Hematopoietic multipotent progenitor cell treated with erythropoietin and hydrocortisone succinate and interleukin-3 and kit ligand, for 15 days (in vitro differentiated cells): ENCODE data around the gene ARHGEF16.
A peak's percentile ranks its signal among the peaks of the same experiment; 100 is the strongest.

Experiments used
- DNase-seq: peaks from one replicate; pipeline ENCODE4 v3.0.0-alpha.2; 2015; ENCODE audit warnings: low spot score

Gene ARHGEF16

DNA sequence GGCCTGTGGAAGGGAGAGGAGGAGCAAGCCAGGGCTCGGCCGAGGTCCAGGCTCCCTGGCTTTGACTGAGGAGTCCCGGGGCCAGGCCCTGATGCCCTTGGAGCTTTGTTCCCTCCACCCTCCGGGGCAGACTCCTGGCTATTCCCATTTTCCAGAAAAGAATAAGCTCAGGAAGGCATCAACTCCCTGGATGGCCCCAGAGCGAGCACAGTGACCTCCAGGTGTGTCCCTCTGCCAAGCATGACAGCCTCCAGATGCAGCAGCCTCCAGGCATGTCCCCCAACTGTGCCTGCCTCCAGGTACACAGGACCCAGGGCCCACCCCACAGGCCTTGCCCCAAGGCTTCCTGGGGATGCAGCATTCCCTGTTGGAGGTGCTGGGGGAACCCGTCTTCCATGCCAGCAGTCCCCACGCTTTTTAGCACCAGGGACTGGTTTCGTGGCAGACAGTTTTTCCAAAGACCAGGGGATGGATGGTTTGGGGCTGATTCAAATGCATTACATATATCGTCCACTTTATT lies 15.7 kb upstream of the ARHGEF16 start:
- DNase-seq: no peak

DNA sequence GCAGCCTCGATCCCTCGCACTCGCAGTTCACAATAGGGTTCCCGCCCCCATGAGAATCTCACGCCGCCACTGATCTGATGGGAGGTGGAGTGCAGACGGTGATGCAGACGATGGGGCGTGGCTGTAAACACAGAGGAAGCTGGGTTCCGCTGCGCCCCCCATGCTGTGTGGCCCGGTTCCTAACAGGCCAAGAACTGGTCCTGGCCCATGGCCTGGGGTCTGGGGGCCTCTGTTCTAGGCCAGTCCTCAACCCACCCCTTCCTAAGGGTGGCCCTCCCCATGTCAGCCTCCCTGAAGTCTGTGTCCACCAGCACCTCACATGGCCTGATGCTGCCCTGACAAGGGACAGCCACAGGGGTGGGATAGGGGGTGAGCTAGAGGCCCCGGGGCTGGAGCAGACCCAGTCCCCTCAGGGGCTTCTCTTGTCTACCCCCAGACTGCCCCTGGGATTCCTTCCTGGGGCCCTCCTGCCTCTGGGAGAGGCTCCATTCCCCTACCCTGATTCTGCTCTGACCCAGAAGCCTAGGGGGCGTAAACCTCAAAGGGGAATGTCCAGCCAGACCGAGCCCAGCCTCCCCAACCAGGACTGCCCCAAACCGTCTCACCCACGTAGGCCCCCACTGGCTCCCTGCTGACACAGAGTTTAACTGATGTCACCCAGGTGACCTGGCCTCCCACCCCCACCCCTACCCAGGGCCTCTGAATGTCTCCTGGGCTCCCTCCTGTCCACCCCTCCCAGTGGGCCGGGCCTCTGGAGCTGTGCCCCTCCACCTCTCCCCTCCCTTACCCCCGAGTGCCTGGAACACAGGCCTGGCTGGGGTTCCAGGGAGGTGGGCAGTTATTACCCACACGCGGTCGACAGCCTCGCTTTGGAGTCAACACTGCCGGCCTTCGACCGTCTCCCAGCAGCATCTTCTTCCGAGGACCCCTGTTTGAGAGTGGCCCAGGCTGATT lies 14.8 kb upstream of the ARHGEF16 start:
- no peak for DNase-seq

DNA sequence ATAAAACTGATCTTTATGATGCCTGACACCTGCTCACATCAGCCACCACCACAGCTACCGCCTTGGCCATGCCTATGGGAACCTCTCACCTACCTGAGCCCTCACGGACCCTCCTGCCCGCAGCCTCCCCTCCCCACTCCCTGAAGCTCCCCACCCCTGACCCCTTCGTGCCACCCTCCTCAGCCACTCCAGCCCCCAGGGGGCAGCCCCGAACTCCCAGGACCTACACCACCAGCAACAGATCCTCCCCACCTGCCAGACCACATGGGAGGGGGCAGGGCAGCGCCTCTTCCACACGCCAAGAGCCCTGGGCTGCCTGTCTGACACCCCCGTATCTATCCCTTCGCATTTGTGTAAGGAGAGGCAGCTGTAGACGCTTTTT lies 14.2 kb upstream of the ARHGEF16 start:
- no peak for DNase-seq

DNA sequence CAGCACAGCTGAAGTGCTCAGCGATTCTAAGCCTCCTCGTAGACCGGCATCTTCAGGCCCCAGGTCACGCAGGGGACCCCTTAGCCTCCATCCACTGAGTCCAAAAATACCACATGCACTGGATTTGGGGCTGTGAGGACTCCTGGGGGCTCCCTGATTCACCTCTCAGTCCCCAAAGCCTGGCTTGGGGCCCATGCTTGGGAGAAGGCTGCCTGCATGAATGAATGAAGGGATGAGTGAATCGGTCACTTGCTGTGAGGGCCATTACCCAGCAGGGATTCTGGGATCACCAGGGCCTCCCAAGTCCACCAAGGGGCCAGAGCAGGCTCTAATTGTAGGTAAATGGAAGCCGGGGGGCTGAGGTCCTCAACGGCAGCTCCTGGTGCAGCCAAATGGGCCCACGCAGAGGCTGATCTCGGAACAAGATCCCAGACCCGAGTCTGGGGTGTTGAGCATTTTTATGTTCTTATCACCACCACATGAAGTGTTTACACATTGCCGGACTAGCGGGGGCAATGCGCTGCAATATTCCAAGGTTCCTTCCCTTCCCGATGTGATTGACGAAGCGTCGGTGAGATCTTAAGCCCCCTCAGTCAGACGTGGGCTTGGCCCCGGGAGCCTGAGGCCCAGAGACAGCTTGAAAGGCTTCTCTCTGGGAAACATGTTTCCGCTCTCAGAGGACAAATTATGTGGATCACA lies 13.6 kb upstream of the ARHGEF16 start:
- no peak for DNase-seq

DNA sequence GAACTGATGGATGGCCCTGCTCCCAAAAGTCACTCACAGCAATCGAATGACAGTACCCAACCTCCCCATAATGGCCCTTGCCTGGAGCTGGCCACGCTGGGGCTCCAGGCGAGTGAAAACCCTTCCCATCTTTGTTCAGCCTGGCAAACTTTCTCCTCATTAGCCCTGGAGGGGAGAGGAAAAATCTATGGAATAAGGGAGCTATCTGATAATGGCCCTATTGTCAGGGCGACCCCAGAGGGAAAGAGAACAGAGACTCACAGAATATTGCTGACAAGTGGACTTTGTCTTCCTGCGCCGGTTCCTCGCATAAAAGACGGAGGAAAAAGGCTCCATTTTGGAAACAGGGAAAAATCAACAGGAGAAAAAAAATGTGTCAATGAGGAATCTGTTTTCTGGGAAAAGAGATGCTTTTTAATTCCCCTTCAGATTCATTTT lies 13.0 kb upstream of the ARHGEF16 start:
- no peak for DNase-seq

DNA sequence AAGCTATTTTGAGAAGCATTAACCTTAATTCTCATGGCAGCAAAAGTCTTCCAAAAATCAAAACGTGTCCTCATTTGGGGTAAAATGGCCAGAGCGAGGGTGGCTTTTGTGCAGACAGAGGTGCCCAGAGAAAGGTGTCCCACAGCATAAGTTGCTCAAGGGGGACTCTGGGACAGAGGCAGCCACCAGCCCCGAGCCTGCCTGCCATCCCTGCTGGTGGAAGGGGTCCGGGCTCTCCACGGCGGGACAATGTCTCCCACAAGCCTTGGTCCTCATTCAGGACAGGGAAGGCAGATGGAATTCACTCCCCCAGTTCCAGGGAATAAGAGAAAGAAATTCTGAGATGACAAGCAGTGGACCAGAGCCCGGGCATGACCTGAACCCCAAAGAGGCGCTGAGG lies 12.6 kb upstream of the ARHGEF16 start:
- no peak for DNase-seq

DNA sequence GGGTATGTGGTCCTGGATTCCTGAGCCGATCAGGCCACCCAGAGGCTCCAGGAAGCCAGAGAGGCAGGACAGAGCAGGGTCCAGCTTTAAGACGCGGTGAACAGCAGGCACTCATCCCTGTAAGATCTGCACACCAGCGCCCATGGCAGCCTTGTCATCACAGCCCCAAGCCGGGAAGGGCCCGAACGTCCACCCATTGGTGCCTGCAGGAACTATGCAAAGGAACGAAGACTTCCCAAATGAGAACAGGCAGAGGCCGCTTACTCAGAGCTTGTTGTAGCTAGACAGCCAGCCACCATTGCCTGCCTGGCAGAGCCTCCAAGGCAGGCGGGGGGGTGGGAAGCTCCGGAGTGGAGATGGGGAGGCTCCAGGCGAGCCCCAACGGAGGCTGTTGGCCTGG lies 12.1 kb upstream of the ARHGEF16 start:
- no peak for DNase-seq

DNA sequence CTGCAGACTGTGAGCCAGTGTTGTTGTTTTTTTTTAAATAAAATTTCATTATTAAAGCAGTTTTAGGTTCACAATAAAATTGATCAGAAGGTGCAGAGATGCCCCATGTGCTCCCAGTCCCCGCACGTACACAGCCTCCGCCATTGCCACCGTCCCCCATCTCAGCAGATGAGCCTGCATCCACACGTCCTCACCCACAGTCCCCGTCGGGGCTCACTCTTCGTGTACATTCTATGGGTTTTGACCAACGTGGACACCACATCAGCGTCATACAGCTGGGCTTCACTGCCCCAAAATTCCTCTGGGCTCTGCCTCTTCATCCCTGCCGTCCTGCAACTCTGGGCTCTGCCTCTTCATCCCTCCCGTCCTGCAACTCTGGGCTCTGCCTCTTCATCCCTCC lies 11.6 kb upstream of the ARHGEF16 start:
- DNase-seq: no peak

DNA sequence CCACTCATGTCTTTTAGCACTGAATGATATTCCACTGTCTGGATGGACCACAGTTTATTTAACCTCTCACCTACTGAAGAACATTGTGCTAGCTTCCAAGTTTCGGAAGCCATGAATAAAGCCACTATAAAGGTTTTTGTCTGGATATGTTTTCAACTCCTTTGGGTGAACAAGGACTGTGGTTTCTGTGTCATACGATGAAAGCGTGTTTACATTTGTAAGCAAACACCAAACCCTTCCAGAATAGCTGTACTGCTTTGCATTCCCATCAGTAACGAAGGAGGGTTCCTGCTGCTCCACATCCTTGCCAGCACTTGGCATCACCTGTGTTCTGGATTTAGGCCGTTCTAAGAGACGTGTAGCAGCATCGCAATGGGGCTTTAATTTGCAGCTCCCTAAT lies 10.7 kb upstream of the ARHGEF16 start:
- no peak for DNase-seq

DNA sequence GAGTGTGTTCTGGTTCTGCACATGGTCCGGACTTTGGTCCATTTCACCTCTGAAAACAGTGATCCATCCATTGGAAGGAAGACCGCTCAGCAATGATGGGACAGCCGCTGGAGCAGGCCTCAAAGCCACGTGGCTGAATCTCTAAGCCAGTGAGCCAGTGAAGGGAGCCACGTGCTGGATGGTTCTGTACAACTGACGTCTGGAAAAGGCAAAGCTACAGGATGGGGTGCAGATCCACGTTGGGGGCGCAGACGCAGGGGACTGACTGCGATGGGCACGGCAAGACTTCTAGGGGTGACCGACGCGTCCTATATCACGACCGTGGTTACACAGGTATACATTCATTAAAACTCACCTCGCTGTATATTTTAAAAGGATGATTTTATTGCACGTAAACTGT lies 10.2 kb upstream of the ARHGEF16 start:
- DNase-seq: no peak

DNA sequence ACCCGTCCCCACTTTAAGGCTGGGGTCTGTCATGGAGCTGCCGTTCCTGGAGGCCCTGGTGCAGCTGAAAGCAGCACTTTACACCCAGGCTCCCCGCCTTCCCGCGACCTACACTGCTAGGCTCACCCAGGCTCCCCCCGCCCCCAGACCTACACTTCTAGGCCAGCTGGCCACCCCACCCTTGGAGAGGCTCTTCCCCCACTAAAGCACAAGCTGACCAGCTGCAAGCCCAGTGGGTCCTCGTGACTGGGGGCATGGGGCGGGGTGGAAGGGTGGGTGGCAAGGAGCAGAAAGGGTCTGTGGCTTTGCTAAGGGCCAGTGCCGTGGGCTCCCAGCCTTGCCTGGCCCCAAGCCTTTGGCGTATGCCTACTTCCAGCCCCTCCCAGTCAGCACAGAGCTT lies 9.7 kb upstream of the ARHGEF16 start:
- DNase-seq: no peak

DNA sequence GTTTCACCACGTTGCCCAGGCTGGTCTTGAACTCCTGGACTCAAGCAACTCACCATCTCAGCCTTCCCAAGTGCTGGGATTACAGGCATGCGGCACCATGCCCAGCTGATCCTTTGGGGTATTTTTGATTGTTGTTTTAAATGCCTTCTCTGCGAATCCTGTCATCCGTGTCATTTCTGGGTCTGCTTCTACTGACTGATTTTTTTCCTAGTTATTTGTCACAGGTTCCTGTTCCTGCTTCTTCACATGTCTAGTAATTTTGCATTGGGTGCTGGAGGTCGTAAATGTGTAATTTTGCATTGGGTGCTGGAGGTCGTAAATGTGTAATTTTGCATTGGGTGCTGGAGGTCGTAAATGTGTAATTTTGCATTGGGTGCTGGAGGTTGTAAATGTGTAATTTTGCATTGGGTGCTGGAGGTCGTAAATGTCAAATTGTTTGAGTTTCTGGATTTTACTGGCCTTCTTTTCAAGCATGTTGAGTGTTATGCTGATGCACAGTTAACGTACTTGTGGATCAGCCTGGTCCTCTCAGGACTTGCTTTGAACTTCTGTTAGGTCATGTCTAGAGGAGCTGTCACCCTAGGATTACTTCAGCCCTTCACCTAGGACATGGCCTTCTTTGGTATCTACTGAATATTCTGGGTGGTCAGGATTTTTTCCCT lies 4.1 kb upstream of the ARHGEF16 start:
- DNase-seq: no peak

DNA sequence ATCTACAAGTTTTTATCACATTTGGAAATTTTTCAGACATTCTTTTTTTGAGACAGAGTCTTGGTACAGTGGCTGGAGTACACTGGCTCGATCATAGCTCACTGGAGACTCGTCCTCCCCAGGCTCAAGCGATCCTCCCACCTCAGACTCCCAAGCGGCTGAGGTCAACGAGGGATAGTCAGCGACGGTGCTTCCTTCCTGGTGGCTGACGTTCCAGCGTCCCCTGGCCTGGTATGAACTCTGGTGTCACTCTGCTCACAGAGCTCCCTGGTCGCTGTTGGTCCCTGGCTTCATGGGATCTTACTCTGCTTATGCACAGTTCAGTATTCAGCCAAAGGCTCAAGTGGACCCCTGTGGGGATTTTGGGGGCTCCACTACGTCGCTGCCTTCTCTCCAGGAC lies 3.5 kb upstream of the ARHGEF16 start:
- DNase-seq: no peak

DNA sequence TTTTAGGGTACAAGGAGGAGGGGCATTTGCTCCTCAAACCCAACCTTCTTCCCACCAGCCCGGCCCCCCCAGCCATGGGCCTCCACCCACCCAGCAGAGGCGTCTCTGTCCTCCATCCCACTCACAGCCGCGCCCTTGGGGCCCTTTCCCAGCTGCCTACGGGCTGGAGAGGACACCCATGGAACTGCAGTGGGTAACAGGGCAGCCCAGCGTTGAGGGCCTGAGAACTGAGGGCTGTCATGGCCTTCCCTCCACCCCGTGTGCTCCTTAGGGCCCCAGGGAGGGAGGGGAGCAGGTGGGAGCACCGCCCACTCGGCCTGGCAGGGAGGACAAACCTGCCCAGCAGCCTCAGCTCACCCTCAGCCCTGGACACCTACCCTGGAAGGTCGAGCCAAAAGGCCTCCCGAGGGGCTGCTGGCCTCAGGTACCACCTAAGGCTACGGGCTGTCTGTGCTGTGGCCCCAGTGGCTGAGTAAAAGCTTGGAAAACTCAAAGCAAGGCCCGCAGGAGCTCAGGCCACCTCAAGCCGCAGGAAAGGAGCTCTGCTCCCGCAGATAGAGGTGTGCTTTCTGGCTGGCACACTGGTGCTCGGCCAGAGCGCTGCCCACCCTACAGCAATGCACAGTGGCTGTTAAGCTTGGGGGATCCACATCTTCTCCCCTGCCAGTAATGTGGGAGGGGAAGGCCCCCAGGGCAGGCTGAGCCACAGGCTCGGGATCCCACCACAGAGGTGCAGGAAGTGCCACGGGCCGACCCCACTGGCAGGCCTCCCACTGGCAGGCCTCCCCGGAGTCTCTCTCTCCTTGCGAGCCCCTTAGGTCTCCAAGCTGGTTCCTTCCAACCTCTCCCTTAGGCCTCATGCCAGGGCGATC lies 2.2 kb upstream of the ARHGEF16 start:
- no peak for DNase-seq

DNA sequence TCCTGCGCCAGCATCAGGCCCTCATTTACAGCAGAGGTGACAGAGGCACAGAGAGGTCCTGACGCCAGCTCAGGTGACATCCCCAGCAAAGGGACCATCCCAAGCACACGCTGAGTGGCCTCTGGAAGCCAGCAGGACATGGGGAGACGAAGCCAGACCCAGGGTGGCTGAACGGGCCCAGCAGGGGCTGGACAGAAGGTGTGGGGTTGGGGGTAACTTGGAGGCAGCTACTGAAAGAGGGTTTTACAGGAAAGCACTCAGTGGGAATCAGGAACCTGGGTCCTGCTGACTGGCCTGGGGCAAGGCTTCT lies 1.6 kb upstream of the ARHGEF16 start:
- DNase-seq: no peak

DNA sequence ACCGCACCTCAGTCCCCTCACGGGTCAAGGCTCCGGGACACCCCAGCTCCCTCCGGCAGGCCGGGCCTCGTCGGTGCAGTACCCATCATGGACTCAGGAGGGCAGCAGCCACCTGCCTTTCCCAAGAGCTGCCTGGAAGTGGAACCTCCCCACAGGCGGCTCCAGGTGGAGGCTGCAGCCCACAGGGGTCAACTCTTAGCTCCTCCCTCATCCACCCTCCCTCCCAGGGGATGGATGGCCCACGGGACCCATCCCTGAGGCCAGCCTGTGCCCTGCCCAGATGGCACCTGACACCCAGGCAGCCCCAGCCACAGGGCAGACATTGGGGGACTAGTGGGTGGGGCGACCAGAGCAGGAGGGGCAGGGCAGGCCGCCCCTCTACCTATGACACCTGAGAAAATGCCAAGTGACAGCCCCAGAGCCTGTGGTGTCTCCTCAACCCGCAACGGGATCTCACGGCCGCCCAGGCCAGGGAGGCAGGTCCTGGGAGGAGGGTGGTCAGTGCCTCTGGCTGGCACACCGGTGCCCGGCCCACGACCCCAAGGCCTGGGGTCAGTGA lies 1.2 kb upstream of the ARHGEF16 start:
- DNase-seq: peak; percentile 35

DNA sequence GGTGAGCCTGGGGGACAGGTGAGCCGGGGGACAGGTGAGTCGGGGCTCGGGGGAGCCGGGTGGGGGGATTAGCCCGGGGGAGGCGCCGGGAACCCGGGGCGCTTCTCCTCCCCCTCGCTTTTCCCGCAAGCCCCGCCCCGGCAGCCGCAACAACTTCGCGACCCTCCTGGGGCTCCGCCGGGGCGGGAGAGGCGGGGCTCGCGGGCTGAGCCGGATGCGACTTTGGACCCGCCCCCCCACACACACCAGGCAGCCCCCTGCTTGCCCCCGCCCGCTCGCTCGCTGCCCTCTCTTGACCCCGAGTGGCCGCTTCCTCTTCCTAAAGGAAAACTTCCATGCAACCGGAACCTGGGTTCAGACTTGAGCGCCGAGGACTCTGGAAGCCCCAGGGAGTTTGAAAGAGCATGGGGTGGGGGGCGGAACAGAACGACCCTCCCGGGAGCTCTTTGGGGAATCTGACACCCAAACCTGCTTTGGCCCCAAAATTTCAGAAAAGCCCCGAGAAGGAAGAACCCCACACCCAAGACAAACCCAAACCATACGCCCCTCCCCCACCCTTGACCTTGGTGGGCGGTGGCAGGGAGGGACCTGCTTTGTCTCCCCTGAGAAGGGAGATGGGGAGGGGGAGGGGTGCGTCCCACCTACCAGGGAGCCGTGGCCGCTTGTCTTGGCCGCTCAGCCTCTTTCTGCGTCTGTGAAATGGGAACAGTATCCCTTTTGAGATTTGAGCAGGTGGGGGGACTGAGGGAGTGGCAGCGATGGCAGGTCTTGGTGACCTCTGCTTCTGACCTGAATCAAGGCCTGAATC lies 550 bp downstream of the ARHGEF16 start:
- DNase-seq: no peak

DNA sequence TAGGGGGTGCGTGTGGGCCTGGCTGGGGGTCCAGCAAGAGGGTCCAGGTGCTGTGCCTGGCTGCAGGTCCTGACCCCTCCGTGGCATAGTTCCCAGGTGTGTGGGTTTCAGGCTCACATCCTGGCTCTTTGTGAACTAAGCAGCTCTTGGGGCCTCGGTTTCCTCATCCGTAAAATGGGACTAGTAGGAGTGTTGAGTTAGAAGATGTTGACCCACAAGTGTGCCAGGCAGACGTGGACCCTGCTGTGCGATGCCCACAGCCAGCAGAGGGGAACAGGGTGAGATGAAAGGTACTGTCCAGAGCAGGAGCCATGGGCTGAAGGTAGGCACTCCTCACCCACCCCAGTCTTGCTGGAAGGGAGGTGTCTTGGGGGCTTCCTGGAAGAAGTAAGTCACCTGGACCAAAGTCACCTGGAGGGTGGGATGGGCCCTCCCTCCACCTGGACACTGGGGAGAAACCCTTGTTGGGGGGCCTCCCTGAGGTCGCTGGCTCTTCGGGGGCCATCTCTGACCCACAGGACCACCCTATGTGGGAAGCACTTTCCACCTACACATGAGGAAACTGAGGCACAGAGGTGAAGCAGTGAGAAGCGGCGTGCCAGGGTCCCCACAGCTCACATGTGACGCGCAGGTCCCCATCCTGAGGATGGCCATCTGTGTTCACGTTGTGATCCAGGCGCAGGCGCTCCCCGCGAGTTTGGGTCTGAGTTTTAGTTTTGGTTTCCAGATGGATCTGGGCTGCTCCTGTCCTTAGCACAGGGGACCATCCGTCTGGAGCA lies 1.4 kb downstream of the ARHGEF16 start:
- DNase-seq: no peak

DNA sequence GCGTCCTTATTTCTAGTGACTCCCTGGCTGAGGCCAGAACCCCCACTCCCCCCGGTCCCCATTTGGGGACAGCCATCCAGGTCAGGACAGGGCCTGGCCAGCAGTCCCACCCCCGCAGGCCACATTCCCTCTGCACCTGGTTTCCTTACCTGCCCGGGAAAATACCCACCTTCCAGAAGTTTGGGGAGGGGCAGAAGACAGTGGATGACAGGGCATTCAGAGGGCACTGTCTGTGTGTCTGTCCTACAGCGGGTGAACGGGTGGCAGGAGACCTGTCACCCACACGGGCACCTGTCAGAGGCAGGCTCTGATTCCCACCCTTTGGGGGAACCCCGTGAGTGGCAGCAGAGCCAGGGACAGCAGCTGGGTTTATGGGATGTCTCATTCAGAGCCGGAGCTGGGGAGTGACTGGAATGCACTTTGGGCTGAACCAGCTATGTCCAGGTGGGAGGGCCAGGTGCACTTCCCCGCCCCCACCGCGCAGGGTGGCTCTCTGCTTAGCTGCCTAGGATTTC lies 2.0 kb downstream of the ARHGEF16 start:
- DNase-seq: no peak
